K562 (cell line): Measurements from ENCODE around the gene VEGFC. TPM values are rescaled to one million over a fixed set of nuclear protein-coding genes. Genes with fewer than 3 reads are reported as not detected.

Experiments
- RBM39 ChIP-seq: fragments of 200-400 bp; formaldehyde crosslinking; optimal IDR thresholded peaks from 2 replicates; pipeline ENCODE3; 2018; ENCODE audit warnings: low read depth, low read length
- SMARCA4 ChIP-seq: fragments of 450-650 bp; IDR thresholded peaks from 2 replicates; pipeline ENCODE4 v1.6.1; 2016
- STAT5B ChIP-seq: fragments of 250-450 bp; sonication (Bioruptor Pico); IDR thresholded peaks from 2 replicates; pipeline ENCODE4 v1.8.0; 2021; ENCODE audit warnings: mild to moderate bottlenecking, inconsistent platforms
- TFE3 ChIP-seq: fragments of 450-650 bp; formaldehyde crosslinking; IDR thresholded peaks from 2 replicates; pipeline ENCODE4 v1.4.0; 2020; ENCODE audit warnings: mild to moderate bottlenecking, mixed read lengths
- U2AF2 ChIP-seq: fragments of 200-400 bp; formaldehyde crosslinking; optimal IDR thresholded peaks from 2 replicates; pipeline ENCODE3; 2017; ENCODE audit warnings: low read depth, mild to moderate bottlenecking, low read length
- ZC3H4 ChIP-seq: sonication (generic); formaldehyde crosslinking; IDR thresholded peaks from 2 replicates; pipeline ENCODE4 v1.9.0; 2021; ENCODE audit warnings: missing genetic modification reagents, borderline replicate concordance
- ZNF696 ChIP-seq: fragments of 250-450 bp; sonication (Bioruptor Pico); conservative IDR thresholded peaks from 2 replicates; pipeline ENCODE4 v1.4.0; 2020; ENCODE audit warnings: mild to moderate bottlenecking, moderate library complexity
- polyA plus RNA-seq, 8 experiments: library from polyadenylated mRNA; depleted of rRNA in 4 of 8; stranded (reverse) in 5 of 8; unstranded in 3 of 8; fragments of >200 nt; fragmentation: Nextera tagmentation in 2 of 8; fragmentation: Illumina TruSeq in 1 of 8; extraction: Ambion mirVana in 2 of 8; extraction: Trizol in 1 of 8; gene quantifications; 2 replicates each; pipeline versions ENCODE4 v1.2.1 to v1.2.3, GENCODE V29; 2011 to 2014; ENCODE audit warnings: inconsistent platforms in 1 of 8, missing spikeins in 1 of 8
- total RNA-seq, 7 experiments: library from RNA; depleted of rRNA in 6 of 7; stranded (reverse); fragments of >200 nt in 6 of 7; fragmentation: Illumina TruSeq in 2 of 7; extraction: Trizol in 2 of 7; gene quantifications; 2 replicates each; pipeline versions ENCODE4 v1.2.1 to v1.2.3, GENCODE V29; 2011 to 2021; ENCODE audit warnings: low replicate concordance in 1 of 7
- TF ChIP-seq, protein P1 (sequence below): fragments of 250-450 bp; sonication (Bioruptor Pico); IDR thresholded peaks from 2 replicates; pipeline ENCODE4 v1.4.0; 2020; ENCODE audit warnings: mild to moderate bottlenecking, moderate library complexity

The VEGFC gene
- total and polyA plus RNA-seq, 9 of the 15 experiments (the other 6 are each of a cell fraction or from before 2014, with no cell fraction given) = not detected

DNA sequence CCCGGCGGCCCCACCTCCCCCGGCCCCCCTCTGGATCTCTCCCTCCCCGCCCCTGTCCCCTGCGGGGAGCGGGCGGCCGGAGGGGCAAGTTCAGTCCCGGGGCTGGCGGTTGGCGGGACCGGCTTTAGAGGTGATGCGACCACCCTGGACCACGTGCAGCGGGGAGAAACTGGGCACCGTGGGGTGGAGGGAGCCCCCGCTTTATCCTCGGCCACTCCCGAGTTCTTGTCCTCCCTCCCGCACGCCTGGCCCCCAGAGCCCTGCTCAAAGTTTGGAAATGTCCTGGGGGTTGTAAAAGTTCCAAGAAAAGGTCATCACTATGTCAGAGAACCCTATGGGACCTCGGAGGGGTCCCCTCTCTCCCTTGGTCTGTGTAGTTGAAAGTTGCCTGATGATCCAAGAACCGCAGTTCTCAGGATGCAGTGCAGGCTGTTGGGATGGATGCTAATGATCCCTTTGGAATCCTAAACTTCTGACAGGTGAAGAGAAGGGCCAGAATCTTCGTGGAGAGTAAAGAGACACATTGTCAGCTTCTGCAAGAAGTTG lies 411 bp upstream of the VEGFC start (continued):
- TF ChIP-seq, protein P1, sequence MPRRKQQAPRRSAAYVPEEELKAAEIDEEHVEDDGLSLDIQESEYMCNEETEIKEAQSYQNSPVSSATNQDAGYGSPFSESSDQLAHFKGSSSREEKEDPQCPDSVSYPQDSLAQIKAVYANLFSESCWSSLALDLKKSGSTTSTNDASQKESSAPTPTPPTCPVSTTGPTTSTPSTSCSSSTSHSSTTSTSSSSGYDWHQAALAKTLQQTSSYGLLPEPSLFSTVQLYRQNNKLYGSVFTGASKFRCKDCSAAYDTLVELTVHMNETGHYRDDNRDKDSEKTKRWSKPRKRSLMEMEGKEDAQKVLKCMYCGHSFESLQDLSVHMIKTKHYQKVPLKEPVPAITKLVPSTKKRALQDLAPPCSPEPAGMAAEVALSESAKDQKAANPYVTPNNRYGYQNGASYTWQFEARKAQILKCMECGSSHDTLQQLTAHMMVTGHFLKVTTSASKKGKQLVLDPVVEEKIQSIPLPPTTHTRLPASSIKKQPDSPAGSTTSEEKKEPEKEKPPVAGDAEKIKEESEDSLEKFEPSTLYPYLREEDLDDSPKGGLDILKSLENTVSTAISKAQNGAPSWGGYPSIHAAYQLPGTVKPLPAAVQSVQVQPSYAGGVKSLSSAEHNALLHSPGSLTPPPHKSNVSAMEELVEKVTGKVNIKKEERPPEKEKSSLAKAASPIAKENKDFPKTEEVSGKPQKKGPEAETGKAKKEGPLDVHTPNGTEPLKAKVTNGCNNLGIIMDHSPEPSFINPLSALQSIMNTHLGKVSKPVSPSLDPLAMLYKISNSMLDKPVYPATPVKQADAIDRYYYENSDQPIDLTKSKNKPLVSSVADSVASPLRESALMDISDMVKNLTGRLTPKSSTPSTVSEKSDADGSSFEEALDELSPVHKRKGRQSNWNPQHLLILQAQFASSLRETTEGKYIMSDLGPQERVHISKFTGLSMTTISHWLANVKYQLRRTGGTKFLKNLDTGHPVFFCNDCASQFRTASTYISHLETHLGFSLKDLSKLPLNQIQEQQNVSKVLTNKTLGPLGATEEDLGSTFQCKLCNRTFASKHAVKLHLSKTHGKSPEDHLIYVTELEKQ (CRISPR knock-in tag) = no peak
- TF ChIP-seq U2AF2 (no peak), ZNF696 (no peak), TFE3 (no peak), STAT5B (CRISPR knock-in tag) (no peak), RBM39 (no peak), ZC3H4 (CRISPR knock-in tag) (no peak), SMARCA4 (no peak)
